ENCODE data around the gene ELMO3.
A peak's percentile ranks its signal among the peaks of the same experiment; 100 is the strongest.

DNA sequence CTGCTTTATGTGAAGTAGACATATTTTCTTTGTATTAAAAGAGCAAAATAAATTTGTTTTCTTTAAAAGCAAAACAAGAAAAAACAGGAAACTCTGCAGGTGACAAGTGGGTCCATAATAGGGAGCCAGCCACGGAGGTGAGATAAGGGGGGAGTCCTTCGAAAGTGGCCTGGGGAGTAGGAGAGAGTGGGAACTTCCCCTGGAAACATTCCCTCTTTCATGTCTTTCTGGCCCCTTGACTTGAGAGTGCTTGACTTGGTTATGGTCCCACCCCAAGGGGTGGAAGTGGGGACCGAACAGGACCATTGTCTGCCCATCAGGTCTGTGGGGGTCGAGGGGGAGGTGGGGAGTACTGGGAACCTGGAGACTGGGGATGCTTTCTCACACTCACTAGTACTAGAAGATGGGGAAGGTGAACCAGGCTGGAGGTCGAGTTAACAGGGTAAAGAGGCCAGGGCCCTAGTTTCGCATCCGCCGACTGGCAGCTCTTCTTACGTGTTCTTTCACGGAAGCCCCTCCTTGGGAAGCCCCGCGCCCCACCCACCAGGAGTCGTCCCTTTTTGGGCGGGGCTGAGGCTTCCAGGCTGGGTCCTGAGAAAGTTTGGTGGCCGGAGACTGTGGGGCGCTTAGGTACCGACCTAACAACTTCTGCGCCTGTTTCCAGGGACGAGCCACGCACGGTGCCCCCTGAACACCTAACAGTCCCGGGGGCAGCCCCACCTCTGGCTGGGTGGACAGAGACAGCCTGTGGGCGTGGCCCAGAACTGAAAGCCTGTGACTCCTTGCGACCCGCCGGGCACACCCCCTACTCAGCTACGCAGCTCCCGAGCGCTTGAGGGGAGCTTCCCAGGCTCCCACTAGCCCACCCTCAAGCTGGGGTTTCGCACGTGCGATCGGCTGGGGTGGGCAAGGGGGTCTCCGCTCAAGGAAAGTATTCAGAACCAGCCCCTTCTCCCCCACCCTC, 40.0 kb upstream of the ELMO3 start:
- TF ChIP-seq, protein P1, sequence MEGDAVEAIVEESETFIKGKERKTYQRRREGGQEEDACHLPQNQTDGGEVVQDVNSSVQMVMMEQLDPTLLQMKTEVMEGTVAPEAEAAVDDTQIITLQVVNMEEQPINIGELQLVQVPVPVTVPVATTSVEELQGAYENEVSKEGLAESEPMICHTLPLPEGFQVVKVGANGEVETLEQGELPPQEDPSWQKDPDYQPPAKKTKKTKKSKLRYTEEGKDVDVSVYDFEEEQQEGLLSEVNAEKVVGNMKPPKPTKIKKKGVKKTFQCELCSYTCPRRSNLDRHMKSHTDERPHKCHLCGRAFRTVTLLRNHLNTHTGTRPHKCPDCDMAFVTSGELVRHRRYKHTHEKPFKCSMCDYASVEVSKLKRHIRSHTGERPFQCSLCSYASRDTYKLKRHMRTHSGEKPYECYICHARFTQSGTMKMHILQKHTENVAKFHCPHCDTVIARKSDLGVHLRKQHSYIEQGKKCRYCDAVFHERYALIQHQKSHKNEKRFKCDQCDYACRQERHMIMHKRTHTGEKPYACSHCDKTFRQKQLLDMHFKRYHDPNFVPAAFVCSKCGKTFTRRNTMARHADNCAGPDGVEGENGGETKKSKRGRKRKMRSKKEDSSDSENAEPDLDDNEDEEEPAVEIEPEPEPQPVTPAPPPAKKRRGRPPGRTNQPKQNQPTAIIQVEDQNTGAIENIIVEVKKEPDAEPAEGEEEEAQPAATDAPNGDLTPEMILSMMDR (IDR thresholded peaks at IDR 0.05) = no peak
- TF ChIP-seq POLR2A (IDR thresholded peaks at IDR 0.05) = peak in 1 of 2 donors; percentile 32
